Amniotic stem cell (primary cell): ENCODE data around the gene LY6G6F.
A peak's percentile ranks its signal among the peaks of the same experiment; 100 is the strongest.

Source experiments
- DNase-seq: peaks from one replicate; lab custom pipeline; 2025; lab: John Stamatoyannopoulos, UW

Gene LY6G6F

DNA sequence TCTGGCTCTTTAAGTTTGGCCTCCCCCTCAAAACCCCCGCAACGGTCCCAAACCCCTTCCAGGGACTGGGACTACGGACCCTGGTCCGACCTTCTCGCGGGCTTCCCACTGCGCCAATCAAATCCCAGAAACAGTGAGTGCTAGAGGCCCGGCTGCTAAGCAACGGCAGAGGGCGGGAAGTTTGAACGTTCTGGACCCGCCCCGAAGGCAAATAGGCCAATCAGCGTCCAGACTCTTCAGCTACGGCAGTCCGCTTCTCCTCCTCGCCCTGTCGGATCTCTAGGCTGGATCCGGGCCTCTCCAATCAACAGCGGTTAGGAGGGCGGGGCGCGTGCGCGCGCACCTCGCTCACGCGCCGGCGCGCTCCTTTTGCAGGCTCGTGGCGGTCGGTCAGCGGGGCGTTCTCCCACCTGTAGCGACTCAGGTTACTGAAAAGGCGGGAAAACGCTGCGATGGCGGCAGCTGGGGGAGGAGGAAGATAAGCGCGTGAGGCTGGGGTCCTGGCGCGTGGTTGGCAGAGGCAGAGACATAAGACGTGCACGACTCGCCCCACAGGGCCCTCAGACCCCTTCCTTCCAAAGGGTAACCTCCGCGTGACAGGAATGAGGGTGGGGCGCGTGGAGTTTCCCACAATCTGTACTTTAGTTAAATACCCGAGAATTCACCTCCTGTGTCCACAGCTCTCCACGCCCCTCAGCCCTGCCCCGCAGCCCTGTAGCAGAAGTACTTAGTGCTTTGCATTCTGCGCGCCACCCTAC is 33.2 kb downstream of the LY6G6F start, which contains the start of gene MSH5:
TSS of gene MSH5 (plus strand) at position 367 of the 758 bp plus-strand sequence. CDS start 462 bp downstream, outside the sequence.
- DNase-seq, result peak; percentile 96

DNA sequence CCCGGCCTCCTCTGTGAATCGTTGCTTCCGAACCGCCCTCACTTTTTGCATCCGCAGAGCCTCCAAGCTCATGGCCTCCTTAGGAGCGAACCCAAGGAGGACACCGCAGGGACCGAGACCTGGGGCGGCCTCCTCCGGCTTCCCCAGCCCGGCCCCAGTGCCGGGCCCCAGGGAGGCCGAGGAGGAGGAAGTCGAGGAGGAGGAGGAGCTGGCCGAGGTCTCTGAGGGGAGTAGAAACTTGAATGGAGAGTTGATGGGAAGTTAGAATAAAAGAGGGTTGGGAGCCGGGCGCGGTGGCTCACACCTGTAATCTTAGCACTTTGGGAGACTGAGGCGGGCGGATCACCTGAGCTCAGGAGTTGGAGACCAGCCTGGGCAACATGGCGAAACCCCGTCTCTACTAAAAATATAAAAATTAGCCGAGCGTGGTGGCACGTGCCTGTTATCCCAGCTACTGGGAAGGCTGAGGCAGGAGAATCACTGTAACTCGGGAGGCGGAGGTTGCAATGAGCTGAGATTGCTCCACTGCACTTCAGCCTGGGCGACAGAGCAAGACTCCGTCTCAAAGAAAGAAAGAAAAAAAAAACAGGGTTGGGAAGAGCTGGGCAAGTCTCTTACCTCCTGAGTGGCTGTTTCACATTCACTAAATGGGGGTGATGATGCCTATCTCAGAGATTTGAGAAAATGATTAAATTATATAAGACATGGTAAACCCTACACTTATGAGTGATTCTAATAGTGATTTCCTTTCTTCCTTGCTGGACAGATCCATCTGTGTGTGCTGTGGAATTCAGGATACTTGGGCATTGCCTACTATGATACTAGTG is 33.9 kb downstream of the LY6G6F start:
- no peak for DNase-seq

DNA sequence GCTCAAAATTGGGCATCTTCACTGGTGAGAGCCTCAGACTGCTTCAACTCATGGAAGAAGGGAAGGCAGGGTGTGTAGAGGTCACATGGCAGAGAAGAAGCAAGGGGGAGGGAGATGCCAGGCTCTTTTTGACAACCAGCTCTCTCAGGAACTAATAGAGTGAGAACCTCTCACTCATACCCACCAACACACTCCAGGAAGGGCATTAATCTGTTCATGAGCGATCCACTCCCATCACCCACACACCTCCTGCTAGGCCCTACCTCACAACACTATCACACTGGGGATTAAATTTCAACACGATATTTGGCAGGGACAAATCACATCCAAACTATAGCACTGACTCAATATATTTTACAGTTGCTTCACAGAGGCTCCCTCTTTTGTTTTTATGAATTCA is 35.1 kb downstream of the LY6G6F start:
- no peak for DNase-seq

DNA sequence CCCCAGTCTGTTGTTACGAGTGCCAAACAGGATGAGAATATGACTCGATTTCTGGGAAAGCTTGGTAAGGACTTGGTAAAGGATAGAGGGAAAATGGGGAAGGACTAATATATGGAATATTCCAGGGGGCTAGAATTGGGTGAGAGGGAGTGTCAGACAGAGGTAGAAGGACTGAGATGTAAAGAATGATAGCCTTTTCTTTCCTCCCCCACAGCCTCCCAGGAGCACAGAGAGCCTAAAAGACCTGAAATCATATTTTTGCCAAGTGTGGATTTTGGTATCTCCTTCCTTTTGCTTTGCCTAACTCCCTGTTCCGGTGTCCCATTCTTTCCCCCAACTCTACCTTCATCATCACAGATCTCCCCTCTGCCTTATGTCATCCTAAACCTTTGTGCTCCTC is 36.2 kb downstream of the LY6G6F start:
- no peak for DNase-seq

DNA sequence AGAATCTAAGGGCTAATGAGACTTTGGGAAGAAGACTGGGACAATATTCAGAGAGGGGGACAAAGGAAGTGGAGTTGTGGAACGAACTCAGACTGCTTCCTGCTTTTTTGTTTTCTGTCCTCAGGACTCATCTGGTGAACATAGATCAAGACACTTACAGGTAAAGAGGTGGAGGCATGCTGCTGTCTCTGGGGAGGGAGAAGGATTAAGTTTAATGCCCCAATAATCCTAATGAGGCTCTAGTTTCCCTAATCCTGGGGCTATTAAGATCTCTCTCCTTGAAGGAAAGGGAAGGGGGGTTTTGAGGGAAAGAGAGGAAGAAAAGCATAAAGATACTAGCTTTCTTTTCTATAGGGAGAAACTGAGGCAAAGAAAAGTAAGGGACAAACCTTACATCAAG is 37.8 kb downstream of the LY6G6F start:
- DNase-seq, result no peak

DNA sequence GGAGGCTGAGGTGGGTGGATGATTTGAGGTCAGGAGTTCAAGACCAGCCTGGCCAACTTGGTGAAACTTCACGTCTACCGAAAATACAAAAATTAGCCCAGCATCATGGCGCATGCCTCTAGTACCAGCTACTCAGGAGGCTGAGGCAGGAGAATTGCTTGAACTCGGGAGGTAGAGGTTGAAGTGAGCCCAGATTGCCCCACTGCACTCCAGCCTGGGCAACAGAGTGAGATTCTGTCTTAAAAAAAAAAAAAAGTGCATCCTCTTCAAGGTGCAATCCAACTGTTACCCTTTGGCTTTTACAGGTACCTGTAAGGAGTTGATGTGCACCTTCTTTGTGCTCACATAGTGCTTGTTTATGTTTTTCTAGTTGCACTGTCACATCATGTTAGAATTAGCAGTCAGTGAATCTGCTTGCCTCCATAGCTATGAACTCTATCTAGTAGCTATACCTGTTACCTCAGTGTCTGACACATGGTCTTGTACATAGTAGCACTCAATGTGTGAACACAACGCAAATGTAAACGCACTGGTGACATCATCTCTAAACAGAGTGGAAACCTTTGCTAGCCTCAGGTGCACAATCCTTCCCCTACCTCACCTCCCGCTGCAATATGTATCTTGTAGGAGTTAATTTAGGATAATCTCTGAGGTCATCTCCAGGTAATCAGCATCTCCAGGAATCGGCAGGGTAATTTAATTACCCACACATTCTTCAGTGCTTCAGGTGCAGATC is 42.8 kb downstream of the LY6G6F start:
- no peak for DNase-seq

DNA sequence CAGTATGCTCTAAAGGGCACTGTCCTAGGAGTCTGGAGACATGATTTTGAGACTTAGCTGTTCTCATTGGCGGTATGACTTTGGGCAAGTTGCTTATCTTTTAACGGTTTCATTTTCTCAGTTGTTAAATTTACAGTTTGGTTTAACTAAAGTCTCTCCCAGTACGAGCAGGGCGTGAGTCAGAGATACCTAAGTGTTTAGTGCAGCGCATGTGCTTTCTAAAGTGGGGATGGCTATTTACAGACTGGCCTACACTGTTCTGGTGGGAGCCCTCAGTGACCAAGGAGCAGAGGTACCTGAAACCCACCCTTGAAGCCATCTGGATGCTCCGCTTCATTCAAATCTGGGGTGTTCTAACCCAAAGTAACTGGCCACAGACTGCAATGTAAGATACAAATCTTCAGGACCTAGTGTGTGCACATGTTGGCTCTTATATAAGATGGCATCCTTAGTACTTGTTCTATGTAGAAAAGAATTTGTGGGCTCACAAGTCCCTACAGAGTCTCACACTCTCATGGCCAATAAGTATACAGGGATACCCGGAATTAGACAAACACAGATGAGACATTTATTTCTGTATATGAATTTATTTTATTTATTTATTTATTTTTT is 43.9 kb downstream of the LY6G6F start:
- no peak for DNase-seq

DNA sequence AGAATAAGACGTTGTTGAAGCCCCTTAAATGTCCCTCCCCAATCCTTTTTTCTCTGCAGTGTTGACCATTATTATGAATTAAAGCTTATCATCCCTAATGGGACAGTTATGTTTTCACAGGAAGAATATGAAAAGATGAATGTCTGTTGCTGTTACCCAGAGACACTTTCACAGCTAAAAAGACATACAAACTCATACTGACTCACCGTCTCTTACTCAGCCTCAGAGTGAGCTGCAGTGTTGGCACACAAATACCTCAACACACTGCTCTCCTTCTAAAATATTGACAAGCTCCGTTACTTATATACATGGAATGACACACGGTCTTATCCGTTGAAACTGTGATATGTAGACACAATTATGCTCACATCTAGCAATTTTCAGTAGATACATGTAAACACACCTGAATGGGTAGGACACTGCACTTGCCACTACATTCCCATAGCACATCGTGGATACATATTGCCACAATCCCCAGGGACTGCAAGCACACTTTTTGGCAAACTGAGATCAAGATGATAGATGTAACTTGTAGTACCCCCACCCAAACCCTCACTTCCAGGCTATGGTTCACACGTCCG is 46.2 kb downstream of the LY6G6F start:
- DNase-seq, result peak; percentile 33

DNA sequence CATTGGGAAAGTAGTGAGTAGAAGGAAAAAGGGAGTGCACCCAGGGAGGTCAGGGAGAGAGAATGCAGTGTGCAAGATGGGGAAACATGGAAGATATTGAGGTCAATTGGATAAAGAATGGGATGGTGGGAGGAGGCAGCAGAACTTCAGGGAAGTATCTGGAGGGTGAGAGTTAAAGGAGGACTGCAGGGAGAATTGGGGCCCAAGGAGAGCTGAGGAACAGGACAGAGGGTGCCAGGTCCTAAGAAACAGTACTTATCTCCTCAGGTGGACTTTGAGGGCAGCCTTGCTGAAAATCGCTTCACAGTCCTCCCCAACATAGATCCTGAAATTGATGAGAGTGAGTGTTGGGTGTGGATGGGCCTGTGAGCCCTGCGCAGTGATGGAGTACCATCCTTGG is 51.6 kb downstream of the LY6G6F start:
- DNase-seq, result no peak
